Ovary (tissue), 9 donors: ENCODE results near the gene RAD23B. TPM values are rescaled to one million over a fixed set of nuclear protein-coding genes. Genes with fewer than 3 reads are reported as not detected.
"Not testable (repeated sequence)": the region's sequence is repeated elsewhere in the genome, so short reads cannot be mapped to it uniquely, and the experiment has no call there.

ENCODE experiments used
- DNase-seq, 5 donors: peaks; one replicate each; pipeline ENCODE4 v3.0.0-alpha.2; 2019 to 2020
- H3K27ac ChIP-seq, 2 donors: fragments of 200-600 bp; one replicate each; pipeline versions ENCODE4 v1.5.1 to v1.8.0; 2019 to 2022
- H3K27me3 ChIP-seq: fragments of 200-600 bp; one replicate; pipeline ENCODE4 v1.8.0; 2022
- H3K36me3 ChIP-seq: fragments of 200-600 bp; sonication (generic); one replicate; pipeline ENCODE4 v1.5.1; 2019
- H3K4me1 ChIP-seq: one replicate; pipeline ENCODE4 v1.8.1; 2013; ENCODE audit warnings: mild to moderate bottlenecking, moderate library complexity; ENCODE audit not compliant: insufficient read depth
- H3K4me3 ChIP-seq: fragments of 200-600 bp; sonication (generic); one replicate; pipeline ENCODE4 v1.5.1; 2017
- H3K9me3 ChIP-seq, 2 donors: fragments of 200-600 bp in 1 of 2; sonication (generic) in 1 of 2; one replicate each; pipeline versions ENCODE4 v1.5.1 to v1.8.1; 2013 to 2019; ENCODE audit warnings: mild to moderate bottlenecking in 1 of 2, moderate library complexity in 1 of 2
- EP300 ChIP-seq: sonication (generic); formaldehyde crosslinking; IDR thresholded peaks from one replicate; pipeline ENCODE4 v1.6.1; 2017; ENCODE audit warnings: antibody characterized with exemption
- POLR2A ChIP-seq: fragments of 450-650 bp; IDR thresholded peaks from one replicate; pipeline ENCODE4 v1.6.1; 2017; ENCODE audit warnings: antibody characterized with exemption, mild to moderate bottlenecking, moderate library complexity
- WGBS, 3 donors: extraction: QIAGEN DNeasy Blood & Tissue Kit in 1 of 3; methylation state at CpG; one replicate each; pipeline versions ENCODE4 v1.1.5 to v1.1.7; 2013 to 2017; 5-methylcytosine and 5-hydroxymethylcytosine counted together
- intact Hi-C, 4 donors: fragments of 100-400 bp; cut with DNase I; formaldehyde crosslinking; loops; one replicate each; pipeline versions ENCODE4 v1.11.0 to v1.15.1; 2022 to 2023
- polyA plus RNA-seq, 2 donors: library from polyadenylated mRNA; stranded (reverse); fragments of 200-250 nt in 1 of 2; fragments of 350-450 nt in 1 of 2; fragmentation: Illumina TruSeq in 1 of 2; extraction: RNeasy Lipid Tissue Mini Kit (QIAGEN cat#74804) in 1 of 2; gene quantifications; one replicate each; pipeline ENCODE4 v1.2.3, GENCODE V29; 2013 to 2014
- total RNA-seq, 7 donors: library from RNA; depleted of rRNA in 2 of 7; stranded (reverse); fragments of >200 nt in 2 of 7; fragmentation: NEBNext Ultra II Directional in 3 of 7; extraction: Animal tissue kit (Norgen Biotek cat#: 25700) in 3 of 7; gene quantifications; one replicate each; pipeline versions ENCODE4 v1.1.0 to v1.2.4, GENCODE V29; 2016 to 2023
- TF ChIP-seq, protein P1 (sequence below), 3 donors: fragments of 450-650 bp in 2 of 3; fragments of 200-600 bp in 1 of 3; IDR thresholded peaks; one replicate each; pipeline versions ENCODE4 v1.5.1 to v1.8.0; 2016 to 2022; ENCODE audit warnings: antibody characterized with exemption in 3 of 3, mild to moderate bottlenecking in 1 of 3
- donor health status: DM: no; HTN: no; CAD: no; lungs with moderate emphysema.
- donor health status: DM: no; HTN: no; CAD: no.
- donor health status: Bipolar disorder and iron deficiency.
- donor health status: DM: yes; HTN: yes; CAD: no.
- donor health status: DM: no; HTN: no; CAD: no.
- donor health status: DM: yes; HTN: yes; CAD: no.

Gene RAD23B
- total and polyA plus RNA-seq, 9 donors = 42.8 to 101 (median 81.3) TPM

DNA sequence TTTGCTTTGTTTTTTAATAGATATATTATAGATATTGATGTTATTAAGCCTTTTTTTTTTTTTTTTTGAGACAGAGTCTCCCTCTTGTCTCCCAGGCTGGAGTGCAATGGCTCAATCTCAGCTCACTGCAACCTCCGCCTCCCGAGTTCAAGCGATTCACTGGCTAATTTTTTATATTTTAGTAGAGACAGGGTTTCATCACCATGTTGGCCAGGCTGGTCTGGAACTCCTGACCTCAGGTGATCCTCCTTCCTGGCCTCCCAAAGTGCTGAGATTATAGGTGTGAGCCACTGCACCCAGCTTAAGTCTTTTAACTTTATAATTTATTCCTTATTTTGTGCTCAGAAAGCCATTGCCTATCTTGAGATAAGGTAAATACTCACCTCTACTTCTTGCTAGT lies 24.2 kb upstream of the RAD23B start:
- H3K9me3 ChIP-seq = no peaks in the 10 kb centered on the region
- DNase-seq = no peak
- TF ChIP-seq, protein P1, sequence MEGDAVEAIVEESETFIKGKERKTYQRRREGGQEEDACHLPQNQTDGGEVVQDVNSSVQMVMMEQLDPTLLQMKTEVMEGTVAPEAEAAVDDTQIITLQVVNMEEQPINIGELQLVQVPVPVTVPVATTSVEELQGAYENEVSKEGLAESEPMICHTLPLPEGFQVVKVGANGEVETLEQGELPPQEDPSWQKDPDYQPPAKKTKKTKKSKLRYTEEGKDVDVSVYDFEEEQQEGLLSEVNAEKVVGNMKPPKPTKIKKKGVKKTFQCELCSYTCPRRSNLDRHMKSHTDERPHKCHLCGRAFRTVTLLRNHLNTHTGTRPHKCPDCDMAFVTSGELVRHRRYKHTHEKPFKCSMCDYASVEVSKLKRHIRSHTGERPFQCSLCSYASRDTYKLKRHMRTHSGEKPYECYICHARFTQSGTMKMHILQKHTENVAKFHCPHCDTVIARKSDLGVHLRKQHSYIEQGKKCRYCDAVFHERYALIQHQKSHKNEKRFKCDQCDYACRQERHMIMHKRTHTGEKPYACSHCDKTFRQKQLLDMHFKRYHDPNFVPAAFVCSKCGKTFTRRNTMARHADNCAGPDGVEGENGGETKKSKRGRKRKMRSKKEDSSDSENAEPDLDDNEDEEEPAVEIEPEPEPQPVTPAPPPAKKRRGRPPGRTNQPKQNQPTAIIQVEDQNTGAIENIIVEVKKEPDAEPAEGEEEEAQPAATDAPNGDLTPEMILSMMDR (IDR thresholded peaks at IDR 0.05) = no peak
- TF ChIP-seq EP300 = no peak
- TF ChIP-seq POLR2A = no peak
- no peak overlapping the region for H3K4me3 ChIP-seq
- no peak overlapping the region for H3K27ac ChIP-seq
- no peaks in the 10 kb centered on the region for H3K27me3 ChIP-seq
- H3K36me3 ChIP-seq = no peaks in the 10 kb centered on the region
- intact Hi-C loops = no loop called here
- no peaks in the 10 kb centered on the region for H3K4me1 ChIP-seq
- 95 to 98% (median 98%) methylated on average over 3 of the region's 3 CpGs for WGBS, 3 donors

DNA sequence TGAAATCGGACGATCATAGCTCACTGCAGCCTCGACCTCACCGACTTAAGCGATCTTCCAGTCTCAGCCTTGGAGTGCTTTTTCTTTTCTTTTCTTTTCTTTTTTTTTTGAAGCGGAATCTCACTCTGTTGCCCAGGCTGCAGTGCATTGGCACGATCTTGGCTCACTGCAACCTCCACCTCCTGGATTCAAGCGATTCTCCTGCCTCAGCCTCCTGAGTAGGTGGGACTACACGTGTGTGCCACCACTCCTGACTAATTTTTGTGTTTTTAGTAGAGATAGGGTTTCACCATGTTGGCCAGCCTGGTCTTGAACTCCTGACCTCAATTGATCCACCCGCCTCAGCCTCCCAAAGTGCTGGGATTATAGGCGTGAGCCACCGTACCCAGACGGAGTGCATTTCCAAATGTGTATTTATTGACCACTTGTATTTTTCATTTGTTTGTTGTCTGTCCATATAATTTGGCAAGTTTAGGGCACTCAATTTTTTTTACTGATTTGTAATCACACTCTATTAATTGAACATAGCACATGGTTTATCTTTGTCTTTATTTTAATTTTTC lies 23.2 kb upstream of the RAD23B start:
- H3K9me3 ChIP-seq, intact Hi-C loops, H3K27me3 ChIP-seq, H3K36me3 ChIP-seq, H3K4me3 ChIP-seq, H3K27ac ChIP-seq, H3K4me1 ChIP-seq, DNase-seq: not testable (repeated sequence)
- 94 to 97% (median 95%) methylated on average over 13 of the region's 13 CpGs for WGBS, 3 donors

DNA sequence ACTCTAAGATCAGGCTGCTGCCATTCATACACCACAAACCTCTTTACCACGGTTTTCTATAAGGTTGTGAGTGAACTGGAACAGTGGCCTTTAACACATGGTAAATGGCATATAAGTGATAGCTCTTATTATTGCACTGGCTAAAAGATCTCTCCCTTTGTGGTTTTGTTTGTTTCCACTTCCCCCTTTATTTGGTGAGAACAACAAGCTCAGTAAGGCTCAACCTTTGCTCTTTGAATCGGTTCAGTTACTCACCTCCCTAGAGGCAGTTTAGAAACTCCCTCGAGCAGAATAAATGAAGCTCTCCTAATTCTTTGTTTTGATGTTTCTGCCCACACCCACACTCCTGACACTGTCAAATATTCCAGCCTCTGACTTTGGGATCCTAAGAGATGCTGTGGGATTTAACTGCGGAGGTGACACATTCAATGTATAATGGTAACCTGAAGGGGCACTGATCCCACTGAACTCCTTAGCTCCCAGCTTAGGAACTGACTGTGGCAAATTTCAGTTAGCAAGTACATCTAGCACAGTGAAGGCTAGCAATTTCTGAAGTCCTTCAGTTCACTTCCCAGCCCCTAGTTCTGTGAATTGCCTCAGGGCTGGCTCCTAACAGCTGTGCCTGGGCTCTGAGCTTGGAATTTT lies 22.5 kb upstream of the RAD23B start:
- no peak overlapping the region for H3K27ac ChIP-seq
- WGBS, 3 donors = 32 to 40% (median 37%) methylated on average over 4 of the region's 4 CpGs
- DNase-seq = no peak
- intact Hi-C loops = no loop called here
- no peaks in the 10 kb centered on the region for H3K9me3 ChIP-seq
- H3K27me3 ChIP-seq = no peaks in the 10 kb centered on the region
- no peak overlapping the region for H3K4me3 ChIP-seq
- no peaks in the 10 kb centered on the region for H3K36me3 ChIP-seq
- no peaks in the 10 kb centered on the region for H3K4me1 ChIP-seq
- TF ChIP-seq, protein P1 (IDR thresholded peaks at IDR 0.05) = no peak
- TF ChIP-seq EP300 = no peak
- TF ChIP-seq POLR2A = no peak

DNA sequence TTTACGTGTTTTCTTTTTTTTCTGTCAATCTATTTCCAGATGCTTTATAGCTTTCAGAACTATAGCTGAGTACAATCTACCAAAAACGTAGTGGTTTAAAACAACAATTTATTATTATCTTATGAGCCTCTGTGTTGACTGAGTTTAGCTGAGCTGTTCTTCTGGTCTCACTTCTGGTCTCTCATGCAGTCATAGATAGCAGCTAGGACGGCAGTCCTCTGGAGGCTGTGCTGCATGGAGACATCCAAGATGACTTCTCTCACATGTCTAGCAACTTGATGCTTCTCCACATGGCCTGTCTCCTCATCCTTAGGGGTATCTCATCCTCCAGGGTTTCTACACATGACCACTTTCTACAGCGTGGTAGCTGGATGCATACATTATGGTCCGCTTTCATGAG lies 22.0 kb upstream of the RAD23B start:
- no peaks in the 10 kb centered on the region for H3K27me3 ChIP-seq
- no peak for DNase-seq
- no peak overlapping the region for H3K27ac ChIP-seq
- H3K4me3 ChIP-seq = no peak overlapping the region
- 64 to 77% (median 76%) methylated on average over 5 of the region's 5 CpGs for WGBS, 3 donors
- no peaks in the 10 kb centered on the region for H3K4me1 ChIP-seq
- TF ChIP-seq EP300 (no peak), POLR2A (no peak)
- TF ChIP-seq, protein P1 (IDR thresholded peaks at IDR 0.05) = no peak
- intact Hi-C loops = no loop called here
- no peaks in the 10 kb centered on the region for H3K36me3 ChIP-seq
- H3K9me3 ChIP-seq = no peaks in the 10 kb centered on the region

DNA sequence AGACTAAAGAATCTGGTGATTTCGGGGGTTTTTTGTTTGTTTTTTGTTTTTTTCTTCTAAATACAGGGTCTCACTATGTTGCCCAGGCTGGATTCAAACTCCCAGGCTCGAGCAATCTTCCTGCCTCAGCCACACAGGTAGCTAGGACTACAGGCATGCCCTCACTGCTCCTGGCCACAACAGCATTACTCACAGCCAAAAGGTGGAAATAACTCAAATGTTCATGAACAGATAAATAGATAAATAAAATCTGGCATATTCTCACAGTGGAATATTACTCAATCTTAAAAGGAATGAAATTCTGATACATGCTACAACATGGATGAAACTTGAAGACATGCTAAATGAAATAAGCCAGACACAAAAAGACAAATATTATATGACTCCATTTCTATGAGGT lies 19.8 kb upstream of the RAD23B start:
- H3K36me3 ChIP-seq = no peaks in the 10 kb centered on the region
- H3K4me1 ChIP-seq = no peaks in the 10 kb centered on the region
- WGBS, 3 donors = 87 to 93% (median 87%) methylated on average over 2 of the region's 2 CpGs
- TF ChIP-seq EP300 (no peak), POLR2A (no peak)
- TF ChIP-seq, protein P1 (IDR thresholded peaks at IDR 0.05) = no peak
- intact Hi-C loops = no loop called here
- H3K27me3 ChIP-seq = no peaks in the 10 kb centered on the region
- DNase-seq = no peak
- H3K27ac ChIP-seq = no peak overlapping the region
- H3K9me3 ChIP-seq = no peaks in the 10 kb centered on the region
- no peak overlapping the region for H3K4me3 ChIP-seq
